Measurements from ENCODE around the gene GALNT17. TPM values are rescaled to one million over a fixed set of nuclear protein-coding genes. Genes with fewer than 3 reads are reported as not detected.

The GALNT17 gene
- total RNA-seq, 1 donor = not detected

GRCh38 chr7:71486414-71486813 is 354.5 kb downstream of the GALNT17 start:
- DNase-seq (ENCODE audit: low read depth in 2 of 3, low spot score in 2 of 3) = no peak

GRCh38 chr7:71486856-71487628 is 355.1 kb downstream of the GALNT17 start:
- DNase-seq (ENCODE audit: low read depth in 2 of 3, low spot score in 2 of 3) = no peak

GRCh38 chr7:71488308-71488707 is 356.4 kb downstream of the GALNT17 start:
- DNase-seq (ENCODE audit: low read depth in 2 of 3, low spot score in 2 of 3) = no peak

GRCh38 chr7:71491336-71491735 is 359.4 kb downstream of the GALNT17 start:
- DNase-seq (ENCODE audit: low read depth in 2 of 3, low spot score in 2 of 3) = no peak

GRCh38 chr7:71495828-71496227 is 363.9 kb downstream of the GALNT17 start:
- DNase-seq (ENCODE audit: low read depth in 2 of 3, low spot score in 2 of 3) = no peak

- DNase-seq (ENCODE audit: low read depth in 2 of 3, low spot score in 2 of 3) = no peak
Measured at GRCh38 chr7:71497256-71497946, 365.5 kb downstream of the GALNT17 start.

GRCh38 chr7:71498381-71498780 is 366.4 kb downstream of the GALNT17 start:
- DNase-seq (ENCODE audit: low read depth in 2 of 3, low spot score in 2 of 3) = no peak

GRCh38 chr7:71504697-71505441 is 372.9 kb downstream of the GALNT17 start:
- no peak for DNase-seq (ENCODE audit: low read depth in 2 of 3, low spot score in 2 of 3)

- DNase-seq (ENCODE audit: low read depth in 2 of 3, low spot score in 2 of 3) = no peak
Measured at GRCh38 chr7:71506822-71507221, 374.9 kb downstream of the GALNT17 start.

- DNase-seq (ENCODE audit: low read depth in 2 of 3, low spot score in 2 of 3) = no peak
Measured at GRCh38 chr7:71507680-71508602, 376.0 kb downstream of the GALNT17 start.

- DNase-seq (ENCODE audit: low read depth in 2 of 3, low spot score in 2 of 3) = no peak
Measured at GRCh38 chr7:71509381-71509780, 377.4 kb downstream of the GALNT17 start.

- DNase-seq (ENCODE audit: low read depth in 2 of 3, low spot score in 2 of 3) = no peak
Measured at GRCh38 chr7:71511361-71511807, 379.4 kb downstream of the GALNT17 start.

GRCh38 chr7:71517940-71518699 is 386.2 kb downstream of the GALNT17 start:
- no peak for DNase-seq (ENCODE audit: low read depth in 2 of 3, low spot score in 2 of 3)

GRCh38 chr7:71518880-71519279 is 386.9 kb downstream of the GALNT17 start:
- DNase-seq (ENCODE audit: low read depth in 2 of 3, low spot score in 2 of 3) = no peak

GRCh38 chr7:71521506-71521905 is 389.6 kb downstream of the GALNT17 start:
- no peak for DNase-seq (ENCODE audit: low read depth in 2 of 3, low spot score in 2 of 3)

- no peak for DNase-seq (ENCODE audit: low read depth in 2 of 3, low spot score in 2 of 3)
Measured at GRCh38 chr7:71526106-71526505, 394.2 kb downstream of the GALNT17 start.

GRCh38 chr7:71527213-71527612 is 395.3 kb downstream of the GALNT17 start:
- DNase-seq (ENCODE audit: low read depth in 2 of 3, low spot score in 2 of 3) = no peak

GRCh38 chr7:71535616-71536015 is 403.7 kb downstream of the GALNT17 start:
- no peak for DNase-seq (ENCODE audit: low read depth in 2 of 3, low spot score in 2 of 3)

- DNase-seq (ENCODE audit: low read depth in 2 of 3, low spot score in 2 of 3) = no peak
Measured at GRCh38 chr7:71538210-71538609, 406.3 kb downstream of the GALNT17 start.

- DNase-seq (ENCODE audit: low read depth in 2 of 3, low spot score in 2 of 3) = no peak
Measured at GRCh38 chr7:71539615-71540014, 407.7 kb downstream of the GALNT17 start.

Measured in hematopoietic multipotent progenitor cell (in vitro differentiated cells).